HL-60 (cell line): Measurements from ENCODE around the gene MOV10L1.

Experiments used
- CTCF ChIP-seq: IDR thresholded peaks from one replicate; pipeline ENCODE4 v1.5.1; 2011; ENCODE audit warnings: low read length, control low read depth, inconsistent platforms; ENCODE audit not compliant: insufficient read depth
- POLR2AphosphoS5 ChIP-seq: IDR thresholded peaks from 2 replicates; pipeline ENCODE4 v1.6.1; 2012; ENCODE audit warnings: low read depth

GRCh38 chr22:50198624-50199017, 108.8 kb downstream of the MOV10L1 start:
- no peak for TF ChIP-seq CTCF
- no peak for TF ChIP-seq POLR2AphosphoS5
